Esophagus (tissue), 2 donors: ENCODE results near the gene CACNG4. TPM values are rescaled to one million over a fixed set of nuclear protein-coding genes. Genes with fewer than 3 reads are reported as not detected.

Experiments
- H3K27ac ChIP-seq, 2 donors: one replicate each; pipeline ENCODE4 v1.5.1; 2013; ENCODE audit warnings: low read depth in 2 of 2, mild to moderate bottlenecking in 2 of 2, inconsistent platforms in 1 of 2, low read length in 1 of 2, moderate library complexity in 1 of 2
- H3K27me3 ChIP-seq, 2 donors: one replicate each; pipeline ENCODE4 v1.6.1; 2013; ENCODE audit warnings: low read length in 2 of 2, control low read depth in 1 of 2, mild to moderate bottlenecking in 1 of 2; ENCODE audit not compliant: insufficient read depth in 2 of 2, control insufficient read depth in 1 of 2
- H3K36me3 ChIP-seq, 2 donors: one replicate each; pipeline ENCODE4 v1.6.1; 2013; ENCODE audit warnings: low read length in 1 of 2; ENCODE audit not compliant: control insufficient read depth in 2 of 2, insufficient read depth in 2 of 2
- H3K4me1 ChIP-seq, 2 donors: one replicate each; pipeline ENCODE4 v1.6.1; 2013; ENCODE audit warnings: low read length in 1 of 2; ENCODE audit not compliant: control insufficient read depth in 2 of 2, insufficient read depth in 2 of 2
- H3K4me3 ChIP-seq, 2 donors: one replicate each; pipeline ENCODE4 v1.5.1; 2013; ENCODE audit warnings: low read length in 2 of 2, mild to moderate bottlenecking in 2 of 2, low read depth in 1 of 2, moderate library complexity in 1 of 2
- H3K9me3 ChIP-seq, 2 donors: one replicate each; pipeline ENCODE4 v1.6.1; 2013; ENCODE audit warnings: mild to moderate bottlenecking in 2 of 2, low read depth in 1 of 2, low read length in 1 of 2, moderate library complexity in 1 of 2; ENCODE audit not compliant: control insufficient read depth in 2 of 2, insufficient read depth in 1 of 2
- WGBS, 2 donors: extraction: QIAGEN DNeasy Blood & Tissue Kit; methylation state at CpG; one replicate each; pipeline ENCODE4 v1.1.7; 2013; 5-methylcytosine and 5-hydroxymethylcytosine counted together
- polyA plus RNA-seq, 2 donors: library from polyadenylated mRNA; stranded (reverse); fragments of 200-250 nt; gene quantifications; one replicate each; pipeline ENCODE4 v1.2.3, GENCODE V29; 2013
- donor health status: healthy with polysubstance abuse.
- donor health status: Bipolar disorder and iron deficiency.

The CACNG4 gene
- polyA plus RNA-seq, 2 donors = 0.18 to 0.29 TPM

GRCh38 chr17:66975614-66976378 is 11.3 kb downstream of the CACNG4 start:
- 51 to 53% methylated on average over 14 of the region's 14 CpGs for WGBS, 2 donors
- Histone ChIP-seq H3K27me3 (no peaks in the 10 kb centered on the region), H3K27ac (no peak overlapping the region), H3K4me1 (peaks cover 1 to 4% of the 10 kb centered on the region in 2 donors), H3K36me3 (no peaks in the 10 kb centered on the region), H3K9me3 (no peaks in the 10 kb centered on the region), H3K4me3 (no peak overlapping the region)

- no peaks in the 10 kb centered on the region for H3K27me3 ChIP-seq
- H3K36me3 ChIP-seq = no peaks in the 10 kb centered on the region
- H3K27ac ChIP-seq = no peak overlapping the region
- peaks cover 1 to 4% of the 10 kb centered on the region in 2 donors for H3K4me1 ChIP-seq
- H3K4me3 ChIP-seq = no peak overlapping the region
- no peaks in the 10 kb centered on the region for H3K9me3 ChIP-seq
- WGBS, 2 donors = 53 to 62% methylated on average over 2 of the region's 2 CpGs
Observed at GRCh38 chr17:66976379-66976663, 11.8 kb downstream of the CACNG4 start.

- Histone ChIP-seq H3K9me3 (no peaks in the 10 kb centered on the region), H3K27me3 (no peaks in the 10 kb centered on the region), H3K4me1 (peaks cover 1 to 4% of the 10 kb centered on the region in 2 donors), H3K4me3 (no peak overlapping the region), H3K27ac (no peak overlapping the region), H3K36me3 (no peaks in the 10 kb centered on the region)
- WGBS, 2 donors = 28 to 29% methylated on average over 11 of the region's 11 CpGs
Observed at GRCh38 chr17:66976781-66977201, 12.3 kb downstream of the CACNG4 start.

GRCh38 chr17:66978514-66979061 is 14.1 kb downstream of the CACNG4 start:
- no peaks in the 10 kb centered on the region for H3K27me3 ChIP-seq
- H3K9me3 ChIP-seq = peaks cover 0 to 1% of the 10 kb centered on the region in 2 donors
- peaks cover 1 to 4% of the 10 kb centered on the region in 2 donors for H3K4me1 ChIP-seq
- H3K4me3 ChIP-seq = no peak overlapping the region
- 75 to 78% methylated on average over 19 of the region's 19 CpGs for WGBS, 2 donors
- no peak overlapping the region for H3K27ac ChIP-seq
- H3K36me3 ChIP-seq = no peaks in the 10 kb centered on the region

- 79 to 81% methylated on average over 7 of the region's 7 CpGs for WGBS, 2 donors
Observed at GRCh38 chr17:66980896-66981295, 16.4 kb downstream of the CACNG4 start.

GRCh38 chr17:66981983-66982508 is 17.5 kb downstream of the CACNG4 start:
- Histone ChIP-seq H3K27me3 (no peaks in the 10 kb centered on the region), H3K27ac (no peak overlapping the region), H3K36me3 (no peaks in the 10 kb centered on the region), H3K4me3 (no peak overlapping the region), H3K4me1 (no peaks in the 10 kb centered on the region), H3K9me3 (peaks cover 0 to 1% of the 10 kb centered on the region in 2 donors)
- WGBS, 2 donors = 81 to 83% methylated on average over 14 of the region's 14 CpGs

More at GRCh38 chr17:66980896-66981295, 16.4 kb downstream of the CACNG4 start:
- Histone ChIP-seq H3K9me3 (peaks cover 0 to 1% of the 10 kb centered on the region in 2 donors), H3K4me1 (peaks cover under 1 to 1% of the 10 kb centered on the region in 2 donors), H3K27me3 (no peaks in the 10 kb centered on the region), H3K36me3 (no peaks in the 10 kb centered on the region), H3K27ac (no peak overlapping the region), H3K4me3 (no peak overlapping the region)

- Histone ChIP-seq H3K36me3 (no peaks in the 10 kb centered on the region), H3K27ac (no peak overlapping the region), H3K27me3 (no peaks in the 10 kb centered on the region), H3K9me3 (peaks cover 0 to 3% of the 10 kb centered on the region in 2 donors), H3K4me3 (no peak overlapping the region), H3K4me1 (no peaks in the 10 kb centered on the region)
- WGBS, 2 donors = 42 to 47% methylated on average over 14 of the region's 14 CpGs
Observed at GRCh38 chr17:66983414-66984021, 19.0 kb downstream of the CACNG4 start.

GRCh38 chr17:66984730-66985129 is 20.2 kb downstream of the CACNG4 start:
- Histone ChIP-seq H3K4me3 (no peak overlapping the region), H3K36me3 (no peaks in the 10 kb centered on the region), H3K27me3 (no peaks in the 10 kb centered on the region), H3K9me3 (peaks cover 0 to 3% of the 10 kb centered on the region in 2 donors), H3K27ac (no peak overlapping the region), H3K4me1 (no peaks in the 10 kb centered on the region)
- WGBS, 2 donors = 74 to 81% methylated on average over 7 of the region's 7 CpGs

- Histone ChIP-seq H3K36me3 (no peaks in the 10 kb centered on the region), H3K27ac (no peak overlapping the region), H3K9me3 (peaks cover 0 to 3% of the 10 kb centered on the region in 2 donors), H3K4me1 (no peaks in the 10 kb centered on the region), H3K27me3 (no peaks in the 10 kb centered on the region), H3K4me3 (no peak overlapping the region)
- whole genome bisulfite sequencing, 2 donors = 79% methylated on average over 12 of the region's 12 CpGs
Observed at GRCh38 chr17:66985338-66986237, 21.1 kb downstream of the CACNG4 start.
